ENCODE results near the gene CCDC40.

CCDC40 gene

DNA sequence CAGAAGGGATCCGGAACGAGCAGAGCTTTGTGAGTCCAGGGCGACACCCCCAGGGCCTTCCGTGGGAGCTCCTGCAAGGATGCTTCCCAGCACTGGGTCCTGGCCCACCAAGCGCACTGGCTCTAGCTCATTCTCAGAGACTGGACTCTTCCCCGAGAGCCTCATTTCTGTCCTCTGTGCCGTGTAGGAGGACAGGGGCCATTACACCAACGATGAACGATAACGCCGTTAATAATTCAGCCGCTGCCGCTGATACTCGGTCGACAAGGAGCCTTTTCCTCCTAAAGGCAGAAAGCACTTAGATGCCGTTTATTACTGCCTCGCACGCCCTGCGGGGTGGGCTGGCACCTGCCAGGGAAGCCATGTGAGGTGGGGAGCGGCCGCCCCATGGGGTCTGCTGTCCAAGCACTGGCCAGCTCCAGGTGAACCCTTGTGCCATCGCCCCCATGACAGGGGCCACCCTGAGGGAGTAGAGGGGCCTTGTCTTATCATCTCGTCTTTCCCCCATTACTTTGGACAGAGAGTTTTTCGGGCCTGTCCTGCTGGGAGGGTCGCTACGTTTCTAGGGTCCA lies 34.3 kb upstream of the CCDC40 start:
- DNase-seq = no peak

GRCh38 chr17:80002690-80003490 lies 33.6 kb upstream of the CCDC40 start:
- DNase-seq = no peak

DNA sequence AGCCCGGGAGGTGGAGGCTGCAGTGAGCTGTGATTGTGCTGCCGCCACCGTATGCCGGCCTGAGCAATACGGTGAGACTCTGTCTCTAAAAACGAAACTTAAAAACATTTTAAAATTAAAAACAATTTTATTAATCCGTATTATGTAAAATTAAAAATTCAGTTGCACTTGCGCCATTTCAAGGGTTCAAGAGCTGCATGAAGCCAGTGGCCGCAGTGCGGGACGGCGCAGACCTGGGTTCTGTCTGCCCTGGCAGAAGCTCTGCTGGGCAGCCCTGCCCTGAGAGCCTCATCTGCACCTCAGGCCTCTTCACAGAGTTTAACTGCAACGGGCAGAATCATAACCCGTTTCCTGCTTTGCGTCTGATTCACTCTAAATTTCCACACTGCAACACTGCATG lies 32.5 kb upstream of the CCDC40 start:
- DNase-seq = no peak

DNA sequence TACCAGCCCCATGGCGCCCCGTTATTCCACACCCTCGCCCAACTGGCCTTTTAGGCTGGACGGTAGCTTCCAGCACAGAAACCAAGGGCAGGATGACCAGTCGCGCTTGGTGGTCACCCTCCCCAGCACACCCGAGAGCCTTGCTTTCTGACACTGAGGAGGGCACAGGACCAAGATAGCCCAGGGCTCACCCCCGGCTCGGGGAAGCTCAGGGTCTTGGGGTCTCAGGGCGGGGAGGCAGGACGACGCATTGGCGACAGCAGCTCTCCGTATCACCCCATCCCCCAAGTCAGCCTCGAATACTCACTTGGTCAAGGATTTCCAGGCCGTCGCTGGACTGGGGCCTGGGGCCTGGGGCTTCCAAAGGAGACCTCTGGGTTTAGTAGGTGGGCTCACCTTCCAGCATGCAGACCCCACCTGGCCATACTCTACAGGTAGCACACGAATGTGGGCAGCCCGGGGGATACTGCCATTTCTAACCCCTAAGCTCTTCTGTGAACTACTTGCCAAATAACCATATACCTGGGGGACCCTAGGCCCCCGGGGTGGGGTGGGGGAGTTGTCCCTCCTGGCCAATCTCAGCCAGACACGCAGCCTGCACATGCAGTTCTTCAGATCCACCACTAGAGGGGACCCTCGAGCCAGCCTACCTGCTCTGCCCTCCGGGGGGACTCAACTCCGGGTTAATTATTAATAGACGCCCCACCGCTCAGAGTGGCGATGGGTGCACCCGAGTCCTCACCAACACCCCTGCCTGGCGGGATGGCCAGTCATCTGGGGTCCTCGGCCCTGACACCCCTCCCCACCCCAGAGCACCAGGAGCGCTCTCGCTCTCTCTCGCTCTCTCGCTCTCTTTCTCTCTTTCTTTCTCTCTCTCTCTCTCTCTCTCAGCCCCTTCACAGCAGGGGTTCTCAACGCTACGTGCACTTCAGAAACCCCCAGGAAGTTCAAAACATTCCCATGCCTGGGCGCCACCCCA lies 30.8 kb upstream of the CCDC40 start:
- peak; percentile 71 for DNase-seq

- no peak for DNase-seq
Observed at GRCh38 chr17:80006339-80006720, 30.1 kb upstream of the CCDC40 start.

DNA sequence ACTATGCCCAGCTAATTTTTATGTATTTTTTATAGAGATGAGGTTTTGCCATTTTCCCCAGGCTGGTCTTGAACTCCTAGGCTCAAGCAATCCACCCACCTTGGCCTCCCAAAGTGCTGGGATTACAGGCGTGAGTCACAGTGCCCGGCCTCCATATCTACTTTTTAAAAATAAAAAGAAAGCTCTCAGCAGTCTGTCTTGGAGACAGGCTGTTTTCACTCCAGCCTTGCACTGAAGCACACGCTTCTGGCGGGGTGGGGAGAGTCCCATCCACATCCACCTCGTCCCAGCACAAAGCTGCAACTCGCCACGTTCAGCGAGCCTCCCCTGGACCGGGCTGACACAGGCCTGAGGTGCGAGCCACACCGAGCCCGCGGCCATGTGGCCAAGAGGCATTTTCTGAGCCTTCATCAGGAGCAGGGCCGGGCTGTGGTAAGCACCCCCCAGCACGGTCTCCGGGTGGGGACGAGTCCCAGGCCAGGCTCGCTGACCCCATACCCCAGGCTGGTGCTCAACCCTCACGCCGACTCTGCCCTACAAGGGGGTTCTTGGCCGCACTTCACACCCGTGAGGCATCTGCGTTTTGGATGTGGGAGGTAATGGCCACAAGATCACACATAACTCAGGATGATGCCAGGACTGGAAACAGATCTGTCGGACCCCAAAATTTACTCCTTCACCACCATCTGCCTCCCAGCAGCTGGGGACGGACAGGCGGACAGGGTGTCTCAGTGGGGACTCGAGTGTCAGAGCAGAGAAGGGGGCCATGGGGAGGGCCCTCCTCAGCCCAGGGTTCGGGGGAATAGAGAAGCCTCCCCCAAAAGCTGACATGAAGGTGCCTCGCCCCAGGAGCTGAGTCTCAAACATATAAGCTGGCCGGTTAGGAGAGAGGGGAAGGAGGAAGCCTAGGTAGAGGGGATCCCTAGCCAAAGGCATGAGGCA lies 29.4 kb upstream of the CCDC40 start:
- no peak for DNase-seq

DNA sequence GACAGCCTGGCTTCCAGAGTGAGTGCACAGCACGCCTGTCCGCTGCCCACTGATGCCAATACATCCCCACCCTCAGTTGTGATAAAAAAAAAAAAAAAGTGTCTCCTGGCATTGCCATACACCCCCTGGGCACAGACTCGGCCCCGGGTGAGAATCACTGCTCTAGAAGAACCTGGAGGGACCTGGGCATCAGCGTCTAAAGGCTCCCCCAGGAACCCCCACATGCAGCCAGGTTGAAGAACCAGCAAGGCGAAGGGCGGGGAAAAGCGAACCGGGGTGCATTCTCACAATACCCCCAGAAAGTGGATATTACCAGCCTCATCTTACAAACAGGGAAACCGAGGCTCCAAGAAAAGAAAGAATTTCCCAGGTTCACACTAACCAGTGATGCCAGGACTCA lies 28.5 kb upstream of the CCDC40 start:
- DNase-seq = no peak

DNA sequence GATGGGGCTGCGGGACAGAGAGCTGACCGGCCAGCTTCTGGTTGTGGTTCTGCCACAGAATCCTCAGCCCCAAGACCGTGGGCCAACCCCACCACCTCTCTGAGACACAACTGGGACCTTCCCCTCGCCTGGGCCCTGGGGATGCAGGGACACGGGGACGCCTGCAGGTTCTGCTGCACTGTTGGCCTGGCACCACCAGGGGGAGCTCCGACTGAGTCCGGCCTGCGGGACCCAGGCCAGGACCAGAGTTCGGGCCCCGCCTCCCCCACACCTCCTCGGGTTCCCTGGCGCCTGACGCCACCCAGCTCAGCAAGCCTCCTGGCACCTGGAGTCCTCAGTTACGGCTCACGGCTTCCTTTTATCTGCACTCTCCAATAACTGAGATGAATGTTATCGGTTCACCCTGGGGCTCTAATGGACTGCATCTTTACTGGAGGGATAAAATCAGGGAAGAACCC lies 28.0 kb upstream of the CCDC40 start:
- DNase-seq = peak; percentile 83

GRCh38 chr17:80008848-80009247 lies 27.6 kb upstream of the CCDC40 start:
- no peak for DNase-seq

GRCh38 chr17:80009391-80010282 lies 26.8 kb upstream of the CCDC40 start:
- DNase-seq = no peak

GRCh38 chr17:80010283-80010858 lies 26.1 kb upstream of the CCDC40 start:
- no peak for DNase-seq

DNA sequence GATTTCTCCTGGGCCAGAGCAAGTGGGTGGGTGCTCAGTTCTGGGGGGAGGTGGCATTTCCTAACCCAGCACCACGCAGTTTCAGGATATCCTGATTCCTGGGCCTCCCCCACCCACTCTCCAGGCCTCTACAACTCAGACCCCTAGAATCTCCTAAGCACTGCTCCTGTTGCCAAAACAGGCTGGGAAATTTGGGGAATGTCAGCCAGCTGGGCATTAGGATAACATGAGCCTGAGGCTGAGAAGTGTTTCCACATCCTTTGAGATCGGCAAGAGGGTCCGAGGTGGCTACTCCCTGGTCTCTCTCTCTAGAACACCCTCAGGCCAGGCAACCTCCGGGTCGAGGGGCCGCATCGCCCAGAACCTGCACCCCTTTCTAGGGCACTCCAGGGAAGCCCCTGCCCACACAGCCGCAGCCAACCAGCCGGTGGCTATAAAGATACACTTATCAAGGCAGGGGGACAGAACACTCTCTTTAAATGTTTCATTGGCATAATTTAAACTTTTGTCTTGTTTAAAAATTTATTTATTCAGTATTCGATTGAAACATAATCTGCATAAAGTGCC lies 24.4 kb upstream of the CCDC40 start:
- no peak for DNase-seq

DNA sequence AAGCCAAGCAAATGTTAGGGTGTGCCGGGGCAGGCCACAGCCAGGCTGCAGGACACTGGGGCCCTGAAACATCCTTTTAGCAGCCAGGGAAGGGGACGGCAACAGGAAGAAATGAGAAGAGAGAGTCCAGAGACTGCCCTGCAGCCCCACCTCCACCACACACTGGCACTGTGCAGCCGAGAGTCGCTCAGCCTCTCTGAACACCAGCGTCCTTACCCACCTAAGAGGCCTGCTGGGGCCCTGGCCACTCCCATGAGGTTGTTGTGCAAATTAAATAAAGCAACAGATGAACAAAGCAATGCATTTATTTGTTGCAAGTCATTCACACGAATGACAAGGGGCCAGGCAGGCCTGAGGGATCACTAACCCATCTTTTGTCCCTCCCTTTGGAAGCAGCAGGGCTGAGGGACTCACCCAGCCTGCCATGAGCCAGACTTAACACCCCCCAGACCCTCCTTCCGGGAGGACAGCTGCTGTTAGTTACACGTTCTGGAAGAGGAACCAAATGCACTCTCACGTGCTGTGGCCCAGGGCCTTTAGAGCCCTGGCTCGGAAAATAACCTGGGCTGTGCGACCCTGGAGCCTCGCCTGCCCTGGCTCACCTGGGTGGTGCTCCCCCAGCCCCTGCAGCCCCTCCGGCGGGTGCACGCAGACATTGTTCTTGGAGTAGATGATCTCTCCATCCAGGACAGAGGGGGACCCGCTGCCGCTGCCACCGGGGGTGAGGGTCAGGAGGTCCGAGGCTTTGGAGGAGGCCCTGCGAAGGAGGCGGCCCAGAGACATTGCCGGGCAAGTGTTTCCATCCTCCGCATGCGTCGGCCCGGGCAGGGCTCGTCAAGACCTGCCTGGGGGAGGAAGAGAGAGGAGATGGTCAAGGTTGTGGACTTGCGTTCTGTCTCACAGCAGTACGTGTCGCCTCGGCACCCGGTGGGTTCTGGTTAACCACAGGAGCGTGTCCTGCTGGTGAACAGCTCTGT lies 23.4 kb upstream of the CCDC40 start:
- no peak for DNase-seq

- no peak for DNase-seq
Observed at GRCh38 chr17:80017226-80018010, 19.0 kb upstream of the CCDC40 start.

GRCh38 chr17:80018917-80019651 lies 17.4 kb upstream of the CCDC40 start:
- no peak for DNase-seq

DNA sequence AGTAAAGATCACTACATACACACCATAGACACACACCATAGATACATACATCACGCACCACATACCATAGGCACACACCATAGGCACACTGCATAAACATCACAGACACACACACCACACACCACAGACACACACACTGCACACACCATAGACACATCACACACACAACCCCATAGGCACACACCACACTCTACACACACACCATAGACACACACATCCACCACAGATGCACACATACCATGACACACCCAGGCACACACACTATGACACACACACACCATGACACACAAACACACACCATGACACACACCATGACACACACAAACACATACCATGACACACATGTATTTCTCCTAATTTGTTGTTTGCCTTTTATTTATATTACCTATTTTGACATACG lies 14.8 kb upstream of the CCDC40 start:
- DNase-seq = no peak

GRCh38 chr17:80023481-80024205 lies 12.8 kb upstream of the CCDC40 start:
- DNase-seq = no peak
